ENCODE results near the gene ZNF398. TPM values are rescaled to one million over a fixed set of nuclear protein-coding genes. Genes with fewer than 3 reads are reported as not detected.

ZNF398 gene
- total RNA-seq, 1 experiment from 2014 or later, result 62.1 TPM

- no peak overlapping the region for H3K4me2 ChIP-seq (ENCODE audit: insufficient read depth, insufficient read length, low read length)
- no peak overlapping the region for H3K27ac ChIP-seq (ENCODE audit: insufficient read length, low read depth, low read length)
- H3K14ac ChIP-seq (ENCODE audit: insufficient read depth, low read length), result no peak overlapping the region
- peaks cover 34 to 57% (median 52%) of the 10 kb centered on the region in 3 experiments for H3K36me3 Mint-ChIP-seq (ENCODE audit: insufficient read depth in 1 of 3, low read depth in 3 of 3)
- H3K18ac ChIP-seq (ENCODE audit: insufficient read length, low read depth, low read length), result no peak overlapping the region
- H3K23ac ChIP-seq (ENCODE audit: insufficient read length, low read depth, low read length), result no peak overlapping the region
- H3K9me3 Mint-ChIP-seq, result no peaks in the 10 kb centered on the region; a peak in 1 of 5 replicates
- no peak overlapping the region for H4K8ac ChIP-seq (replicated peaks; ENCODE audit: insufficient read length, low read depth, low read length)
- TF ChIP-seq CTCF (conservative IDR thresholded peaks at IDR 0.05), result no peak
- H3K23me2 ChIP-seq (ENCODE audit: insufficient read length, low read depth, low read length, poor library complexity, severe bottlenecking), result peaks cover 7% of the 10 kb centered on the region
- no peaks in the 10 kb centered on the region for H3K4me1 ChIP-seq (ENCODE audit: insufficient read depth, low read length)
- H3T11ph ChIP-seq (ENCODE audit: low read length), result no peak overlapping the region
- no peak overlapping the region for H4K5ac ChIP-seq (ENCODE audit: insufficient read length, low read depth, low read length)
- no peak overlapping the region for H2BK12ac ChIP-seq (ENCODE audit: insufficient read length, low read depth, low read length)
- no peaks in the 10 kb centered on the region for H4K20me1 ChIP-seq (ENCODE audit: control insufficient read depth, insufficient read depth, insufficient read length)
- H3K9ac ChIP-seq (ENCODE audit: extremely low read depth, insufficient read length, low read length), result no peak overlapping the region
- no peak overlapping the region for H2AK5ac ChIP-seq (ENCODE audit: insufficient read length, low read length)
- peaks cover 3% of the 10 kb centered on the region; the same call in 1 of the 2 replicates for H3K79me2 ChIP-seq (ENCODE audit: insufficient read depth, low read length)
- H3K4me3 Mint-ChIP-seq, result peak overlapping the region; percentile 89 to 95; a peak in 1 of 5 replicates
- H4K91ac ChIP-seq (ENCODE audit: insufficient read length, low read depth, low read length), result no peak overlapping the region
- no peak overlapping the region for H2BK15ac ChIP-seq (ENCODE audit: low read depth, low read length)
- no peak overlapping the region for H2BK120ac ChIP-seq (ENCODE audit: low read depth, low read length, poor library complexity, severe bottlenecking)
- DNase-seq, result no peak
- no peaks in the 10 kb centered on the region for H3K27me3 Mint-ChIP-seq (ENCODE audit: low read depth)
- no peaks in the 10 kb centered on the region for H3K9me3 ChIP-seq (ENCODE audit: control insufficient read depth, low read depth, low read length)
- H3K4me1 Mint-ChIP-seq, result peaks cover 12 to 21% of the 10 kb centered on the region in 2 experiments
- no peak overlapping the region for H2BK20ac ChIP-seq (ENCODE audit: low read depth, low read length, poor library complexity, severe bottlenecking)
- no peak overlapping the region for H3K27ac Mint-ChIP-seq
- no peaks in the 10 kb centered on the region for H3K27me3 ChIP-seq (ENCODE audit: insufficient read depth, low read length)
- no peak overlapping the region for H2BK5ac ChIP-seq (ENCODE audit: insufficient read length, low read length)
- no peak overlapping the region for H3K4ac ChIP-seq (ENCODE audit: low read depth, low read length)
- peaks cover 3% of the 10 kb centered on the region for H3K79me1 ChIP-seq (ENCODE audit: insufficient read depth, low read depth, low read length, poor library complexity, severe bottlenecking)
- H2AFZ ChIP-seq (ENCODE audit: low read length), result no peak overlapping the region
- WGBS (ENCODE audit: extremely low coverage, insufficient read length, low lambda C conversion rate), result no CpG with 5 or more reads among the region's 4 CpGs
- H3K56ac ChIP-seq (ENCODE audit: insufficient read length, low read depth, low read length), result no peak overlapping the region
Measured at GRCh38 chr7:149197675-149198074, 50.4 kb downstream of the ZNF398 start.

Measured in H9 (cell line).